Neuronal stem cell (in vitro differentiated cells): ENCODE results near the gene SORCS2.
A peak's percentile ranks its signal among the peaks of the same experiment; 100 is the strongest.

Source experiments
- DNase-seq: peaks from one replicate; pipeline ENCODE4 v3.0.0-alpha.2; 2013; ENCODE audit warnings: low spot score
- H2AFZ ChIP-seq: one replicate; pipeline ENCODE4 v1.6.1; 2013; ENCODE audit warnings: mild to moderate bottlenecking, low read length, inconsistent platforms
- H2AK5ac ChIP-seq: 2 replicates; pipeline ENCODE4 v1.6.1; 2013; ENCODE audit warnings: low read depth, mild to moderate bottlenecking, inconsistent platforms, low read length, moderate library complexity, mixed read lengths
- H2BK120ac ChIP-seq: 2 replicates; pipeline ENCODE4 v1.6.1; 2013; ENCODE audit warnings: low read depth, mild to moderate bottlenecking, inconsistent platforms, low read length, moderate library complexity, mixed read lengths
- H2BK12ac ChIP-seq: one replicate; pipeline ENCODE4 v1.6.1; 2013; ENCODE audit warnings: low read length, inconsistent platforms
- H2BK15ac ChIP-seq: 2 replicates; pipeline ENCODE4 v1.6.1; 2013; ENCODE audit warnings: mild to moderate bottlenecking, low read length, inconsistent platforms, mixed read lengths
- H2BK5ac ChIP-seq: one replicate; pipeline ENCODE4 v1.6.1; 2013; ENCODE audit warnings: inconsistent platforms, mild to moderate bottlenecking, low read length, moderate library complexity
- H3K14ac ChIP-seq: one replicate; pipeline ENCODE4 v1.6.1; 2013; ENCODE audit warnings: low read length, inconsistent platforms
- H3K18ac ChIP-seq: 2 replicates; pipeline ENCODE4 v1.6.1; 2013; ENCODE audit warnings: low read length, inconsistent platforms
- H3K23ac ChIP-seq: 2 replicates; pipeline ENCODE4 v1.6.1; 2013; ENCODE audit warnings: low read depth, mild to moderate bottlenecking, mixed read lengths, low read length, inconsistent platforms; ENCODE audit not compliant: poor library complexity
- H3K27ac ChIP-seq: replicated peaks from 3 replicates; pipeline ENCODE4 v1.5.1; 2013; ENCODE audit warnings: low read length, inconsistent platforms
- H3K27me3 ChIP-seq, 3 experiments: 2 replicates each; pipeline ENCODE4 v1.6.1; 2013; ENCODE audit warnings: low read length in 3 of 3, mild to moderate bottlenecking in 2 of 3, inconsistent platforms in 1 of 3, low read depth in 1 of 3, mixed read lengths in 1 of 3, moderate library complexity in 1 of 3; ENCODE audit not compliant: control insufficient read depth in 3 of 3, insufficient read depth in 3 of 3
- H3K36me3 ChIP-seq, 2 donors: replicated peaks in 1 of 2; 2 replicates each; pipeline ENCODE4 v1.6.1; 2013; ENCODE audit warnings: low read length in 2 of 2; ENCODE audit not compliant: control insufficient read depth in 2 of 2, insufficient read depth in 2 of 2
- H3K4ac ChIP-seq: 2 replicates; pipeline ENCODE4 v1.6.1; 2013; ENCODE audit warnings: inconsistent platforms, mild to moderate bottlenecking, low read length, moderate library complexity
- H3K4me1 ChIP-seq, 2 donors: 1 replicate in 1 of 2; 2 replicates in 1 of 2; pipeline ENCODE4 v1.6.1; 2013; ENCODE audit warnings: low read length in 2 of 2, low read depth in 1 of 2; ENCODE audit not compliant: control insufficient read depth in 2 of 2, insufficient read depth in 1 of 2
- H3K4me2 ChIP-seq: one replicate; pipeline ENCODE4 v1.6.1; 2013; ENCODE audit warnings: mild to moderate bottlenecking, low read length, inconsistent platforms; ENCODE audit not compliant: insufficient read depth, poor library complexity, severe bottlenecking
- H3K4me3 ChIP-seq, 2 donors: 2 replicates each; pipeline ENCODE4 v1.5.1; 2013; ENCODE audit warnings: low read length in 2 of 2, mild to moderate bottlenecking in 2 of 2, inconsistent platforms in 1 of 2, moderate library complexity in 1 of 2
- H3K79me1 ChIP-seq: one replicate; pipeline ENCODE4 v1.6.1; 2013; ENCODE audit warnings: low read depth, mild to moderate bottlenecking, inconsistent platforms, low read length, moderate library complexity
- H3K9ac ChIP-seq: one replicate; pipeline ENCODE4 v1.6.1; 2013; ENCODE audit warnings: mild to moderate bottlenecking, low read depth, low read length, inconsistent platforms; ENCODE audit not compliant: poor library complexity
- H3K9me3 ChIP-seq, 2 donors: replicated peaks in 1 of 2; 2 replicates each; pipeline versions ENCODE3 to v1.6.1; 2013; ENCODE audit warnings: low read length in 2 of 2, mild to moderate bottlenecking in 2 of 2, inconsistent platforms in 1 of 2, low read depth in 1 of 2, mixed read lengths in 1 of 2, moderate library complexity in 1 of 2; ENCODE audit not compliant: control insufficient read depth in 2 of 2, insufficient read depth in 1 of 2
- H4K8ac ChIP-seq: one replicate; pipeline ENCODE4 v1.6.1; 2013; ENCODE audit warnings: low read depth, mild to moderate bottlenecking, inconsistent platforms, low read length, moderate library complexity
- H4K91ac ChIP-seq: one replicate; pipeline ENCODE4 v1.6.1; 2013; ENCODE audit warnings: low read length, low read depth, mild to moderate bottlenecking, inconsistent platforms; ENCODE audit not compliant: poor library complexity
- WGBS, 2 donors: extraction: QIAGEN DNeasy Blood & Tissue Kit; methylation state at CpG; one replicate each; pipeline ENCODE4 v1.1.7; 2013; ENCODE audit warnings: missing lambda C conversion rate in 2 of 2, mixed read lengths in 1 of 2; ENCODE audit not compliant: insufficient read length in 2 of 2, insufficient replicate concordance in 1 of 2; ENCODE audit errors: extremely low coverage in 2 of 2; 5-methylcytosine and 5-hydroxymethylcytosine counted together

SORCS2 gene

GRCh38 chr4:7699825-7700224 lies 507.5 kb downstream of the SORCS2 start:
- peak overlapping the region in 1 of 2 donors; percentile 18 for H3K4me3 ChIP-seq
- no peak overlapping the region for H2BK15ac ChIP-seq
- no peak overlapping the region for H3K4ac ChIP-seq
- H2BK12ac ChIP-seq = peak overlapping the region; percentile 4
- H4K8ac ChIP-seq = no peak overlapping the region
- H3K79me1 ChIP-seq = no peaks in the 10 kb centered on the region
- H3K9me3 ChIP-seq = no peaks in the 10 kb centered on the region
- peak overlapping the region; percentile 25 for H3K23ac ChIP-seq
- DNase-seq = no peak
- peak overlapping the region; percentile 30 for H2AK5ac ChIP-seq
- no peak overlapping the region for H3K27ac ChIP-seq
- H3K27me3 ChIP-seq = peaks cover 0 to 13% (median 0%) of the 10 kb centered on the region in 3 experiments
- no CpG with 5 or more reads among the region's 10 CpGs for WGBS, 2 donors
- peak overlapping the region; percentile 24 for H3K18ac ChIP-seq
- H3K14ac ChIP-seq = peak overlapping the region; percentile 15
- no peaks in the 10 kb centered on the region for H3K36me3 ChIP-seq
- no peak overlapping the region for H2AFZ ChIP-seq
- no peak overlapping the region for H2BK5ac ChIP-seq
- H3K4me2 ChIP-seq = no peak overlapping the region
- no peak overlapping the region for H2BK120ac ChIP-seq
- no peak overlapping the region for H4K91ac ChIP-seq
- H3K4me1 ChIP-seq = peaks cover 4 to 14% of the 10 kb centered on the region in 2 donors
- H3K9ac ChIP-seq = peak overlapping the region; percentile 38

- Histone ChIP-seq H3K27ac (no peak overlapping the region), H2AK5ac (peak overlapping the region; percentile 12), H4K8ac (no peak overlapping the region), H2BK12ac (no peak overlapping the region), H4K91ac (peak overlapping the region; percentile 0), H3K4ac (no peak overlapping the region), H2AFZ (no peak overlapping the region), H3K14ac (no peak overlapping the region), H3K23ac (no peak overlapping the region), H3K9me3 (no peaks in the 10 kb centered on the region), H3K79me1 (no peaks in the 10 kb centered on the region), H3K4me2 (no peak overlapping the region), H3K18ac (no peak overlapping the region), H2BK5ac (no peak overlapping the region), H2BK120ac (no peak overlapping the region), H3K4me1 (peaks cover 4 to 16% of the 10 kb centered on the region in 2 donors), H3K9ac (no peak overlapping the region), H3K27me3 (peaks cover 0 to 13% (median 0%) of the 10 kb centered on the region in 3 experiments), H2BK15ac (no peak overlapping the region), H3K36me3 (no peaks in the 10 kb centered on the region), H3K4me3 (no peak overlapping the region)
- WGBS, 2 donors = no CpG with 5 or more reads among the region's 9 CpGs
- no peak for DNase-seq
Observed at GRCh38 chr4:7700665-7701064, 508.3 kb downstream of the SORCS2 start.

GRCh38 chr4:7701866-7702649 lies 509.7 kb downstream of the SORCS2 start:
- H2BK15ac ChIP-seq = peak overlapping the region; percentile 95
- no peaks in the 10 kb centered on the region for H3K79me1 ChIP-seq
- peak overlapping the region; percentile 39 for H2BK120ac ChIP-seq
- peak overlapping the region; percentile 24 for H4K8ac ChIP-seq
- peak overlapping the region; percentile 58 for H3K23ac ChIP-seq
- H3K9me3 ChIP-seq = no peaks in the 10 kb centered on the region
- peaks cover 0 to 13% (median 0%) of the 10 kb centered on the region in 3 experiments for H3K27me3 ChIP-seq
- H3K9ac ChIP-seq = peak overlapping the region; percentile 54
- no peaks in the 10 kb centered on the region for H3K36me3 ChIP-seq
- H3K4ac ChIP-seq = no peak overlapping the region
- no CpG with 5 or more reads among the region's 19 CpGs for WGBS, 2 donors
- DNase-seq = no peak
- peak overlapping the region; percentile 93 for H2BK12ac ChIP-seq
- H4K91ac ChIP-seq = peak overlapping the region; percentile 92
- no peak overlapping the region for H2AFZ ChIP-seq
- H2BK5ac ChIP-seq = peak overlapping the region; percentile 56
- H3K27ac ChIP-seq = no peak overlapping the region
- peak overlapping the region; percentile 94 for H2AK5ac ChIP-seq
- H3K4me2 ChIP-seq = no peak overlapping the region
- peak overlapping the region; percentile 56 for H3K14ac ChIP-seq
- no peak overlapping the region for H3K4me3 ChIP-seq
- peak overlapping the region; percentile 89 for H3K18ac ChIP-seq
- peaks cover 4 to 16% of the 10 kb centered on the region in 2 donors for H3K4me1 ChIP-seq

- H2BK12ac ChIP-seq = peak overlapping the region; percentile 14
- peak overlapping the region; percentile 40 for H3K14ac ChIP-seq
- no peak overlapping the region for H3K9ac ChIP-seq
- no peaks in the 10 kb centered on the region for H3K9me3 ChIP-seq
- peaks cover 0 to 13% (median 0%) of the 10 kb centered on the region in 3 experiments for H3K27me3 ChIP-seq
- no peak overlapping the region for H3K4me2 ChIP-seq
- H3K4me3 ChIP-seq = no peak overlapping the region
- H2BK15ac ChIP-seq = peak overlapping the region; percentile 88
- peak overlapping the region; percentile 70 for H2BK5ac ChIP-seq
- no peak overlapping the region for H3K4ac ChIP-seq
- peak overlapping the region; percentile 77 for H3K18ac ChIP-seq
- H2AK5ac ChIP-seq = peak overlapping the region; percentile 66
- peak overlapping the region; percentile 53 for H2BK120ac ChIP-seq
- no peaks in the 10 kb centered on the region for H3K79me1 ChIP-seq
- WGBS, 2 donors = no CpG with 5 or more reads among the region's 8 CpGs
- H3K27ac ChIP-seq = no peak overlapping the region
- peaks cover 7 to 21% of the 10 kb centered on the region in 2 donors for H3K4me1 ChIP-seq
- H4K8ac ChIP-seq = no peak overlapping the region
- no peak overlapping the region for H3K23ac ChIP-seq
- H2AFZ ChIP-seq = no peak overlapping the region
- DNase-seq = no peak
- no peak overlapping the region for H4K91ac ChIP-seq
- H3K36me3 ChIP-seq = no peaks in the 10 kb centered on the region
Observed at GRCh38 chr4:7703688-7704087, 511.4 kb downstream of the SORCS2 start.
